H1 (cell line): ENCODE measurements around the gene SLC6A6. TPM values are rescaled to one million over a fixed set of nuclear protein-coding genes. Genes with fewer than 3 reads are reported as not detected.

ENCODE experiments used
- CTCF ChIA-PET: fragments of 300-600 bp; sonication (Branson Sonifier 250); formaldehyde crosslinking; loops from one replicate; lab custom pipeline; 2021; ENCODE audit not compliant: partially characterized antibody; lab: Charles Lee
- POLR2A ChIA-PET: fragments of 300-600 bp; sonication (Branson Sonifier 250); formaldehyde crosslinking; loops from one replicate; lab custom pipeline; 2021; ENCODE audit warnings: inconsistent platforms; ENCODE audit not compliant: partially characterized antibody; lab: Charles Lee
- DNase-seq, 2 experiments: peaks; one replicate each; pipeline versions ENCODE4 v3.0.0 to v3.0.0-alpha.2; 2010 to 2022; ENCODE audit warnings: low spot score in 2 of 2, low read depth in 1 of 2, mixed read lengths in 1 of 2
- FAIRE-seq: peaks from 2 replicates; lab custom pipeline; 2011; peaks lifted over from hg19 to GRCh38; lab: Jason Lieb, UNC
- H2AFZ ChIP-seq: 2 replicates; pipeline ENCODE4 v1.8.1; 2012; ENCODE audit warnings: low read length, inconsistent platforms
- H2AK5ac ChIP-seq: 2 replicates; pipeline ENCODE4 v1.6.1; 2013; ENCODE audit warnings: low read depth, low read length
- H2BK120ac ChIP-seq: replicated peaks from 2 replicates; pipeline ENCODE3; 2013; ENCODE audit warnings: low read depth, low read length, inconsistent platforms
- H2BK12ac ChIP-seq: 2 replicates; pipeline ENCODE4 v1.6.1; 2013; ENCODE audit warnings: low read depth, low read length
- H2BK15ac ChIP-seq: 2 replicates; pipeline ENCODE4 v1.6.1; 2013; ENCODE audit warnings: low read length
- H2BK20ac ChIP-seq: 2 replicates; pipeline ENCODE4 v1.6.1; 2013; ENCODE audit warnings: low read length
- H2BK5ac ChIP-seq: 2 replicates; pipeline ENCODE4 v1.6.1; 2013; ENCODE audit warnings: low read depth, low read length
- H3K14ac ChIP-seq: 2 replicates; pipeline ENCODE4 v1.6.1; 2013; ENCODE audit warnings: inconsistent platforms; ENCODE audit not compliant: insufficient read length
- H3K18ac ChIP-seq: 2 replicates; pipeline ENCODE4 v1.6.1; 2013; ENCODE audit warnings: low read length; ENCODE audit errors: extremely low read depth
- H3K23ac ChIP-seq: 2 replicates; pipeline ENCODE4 v1.6.1; 2013; ENCODE audit warnings: inconsistent platforms; ENCODE audit not compliant: insufficient read length
- H3K23me2 ChIP-seq: 2 replicates; pipeline ENCODE4 v1.6.1; 2013; ENCODE audit warnings: low read depth, low read length
- H3K27ac ChIP-seq: 2 replicates; pipeline ENCODE4 v1.6.1; 2011; ENCODE audit warnings: low read depth, low read length, inconsistent platforms
- H3K27me3 ChIP-seq, 4 experiments: replicated peaks in 1 of 4; 1 replicate in 1 of 4; 2 replicates in 3 of 4; pipeline versions ENCODE4 v1.6.1 to v1.8.1; 2011 to 2013; ENCODE audit warnings: low read length in 3 of 4, mild to moderate bottlenecking in 3 of 4, inconsistent platforms in 2 of 4, mixed read lengths in 2 of 4, moderate library complexity in 1 of 4; ENCODE audit not compliant: control insufficient read depth in 3 of 4, insufficient read depth in 3 of 4; ENCODE audit errors: extremely low read depth in 1 of 4
- H3K36me3 ChIP-seq, 4 experiments: 2 replicates each; pipeline versions ENCODE4 v1.6.1 to v1.8.1; 2011 to 2013; ENCODE audit warnings: mild to moderate bottlenecking in 4 of 4, low read length in 3 of 4, moderate library complexity in 2 of 4, control low read depth in 1 of 4, inconsistent platforms in 1 of 4; ENCODE audit not compliant: insufficient read depth in 4 of 4, control insufficient read depth in 2 of 4
- H3K4ac ChIP-seq: replicated peaks from 2 replicates; pipeline ENCODE3; 2013; ENCODE audit warnings: low read length, low read depth, mixed read lengths, inconsistent platforms; ENCODE audit not compliant: insufficient read length
- H3K4me1 ChIP-seq, 4 experiments: replicated peaks in 1 of 4; 1 replicate in 1 of 4; 2 replicates in 3 of 4; pipeline versions ENCODE4 v1.6.1 to v1.8.1; 2011 to 2013; ENCODE audit warnings: low read length in 3 of 4, inconsistent platforms in 2 of 4, mixed read lengths in 1 of 4; ENCODE audit not compliant: insufficient read depth in 4 of 4, control insufficient read depth in 3 of 4
- H3K4me2 ChIP-seq, 2 experiments: 2 replicates each; pipeline versions ENCODE4 v1.6.1 to v1.8.1; 2011 to 2013; ENCODE audit warnings: low read depth in 2 of 2, low read length in 2 of 2, control low read depth in 1 of 2, inconsistent platforms in 1 of 2, mild to moderate bottlenecking in 1 of 2; ENCODE audit not compliant: insufficient read depth in 1 of 2
- H3K4me3 ChIP-seq, 4 experiments: fragments of 200-600, 300-600 bp in 1 of 4; sonication (generic), shearing (Covaris generic), sonication (Bioruptor Twin) in 1 of 4; 2 replicates each; pipeline versions ENCODE4 v1.5.1 to v1.8.1; 2011 to 2016; ENCODE audit warnings: low read length in 4 of 4, low read depth in 3 of 4, control low read depth in 2 of 4, inconsistent platforms in 2 of 4, mild to moderate bottlenecking in 2 of 4, mixed read lengths in 1 of 4, moderate library complexity in 1 of 4; ENCODE audit not compliant: insufficient read depth in 2 of 4; ENCODE audit errors: extremely low read depth in 1 of 4
- H3K56ac ChIP-seq: replicated peaks from 2 replicates; pipeline ENCODE3; 2013; ENCODE audit warnings: low read depth, mild to moderate bottlenecking, mixed read lengths, low read length, inconsistent platforms; ENCODE audit not compliant: insufficient read length
- H3K79me1 ChIP-seq: 2 replicates; pipeline ENCODE4 v1.6.1; 2013; ENCODE audit warnings: low read depth, low read length, control low read depth
- H3K79me2 ChIP-seq, 2 experiments: 2 replicates each; pipeline versions ENCODE4 v1.6.1 to v1.8.1; 2012 to 2013; ENCODE audit warnings: low read length in 2 of 2, mild to moderate bottlenecking in 2 of 2, inconsistent platforms in 1 of 2; ENCODE audit not compliant: insufficient read depth in 2 of 2, control insufficient read depth in 1 of 2
- H3K9ac ChIP-seq, 4 experiments: replicated peaks in 1 of 4; 1 replicate in 1 of 4; 2 replicates in 3 of 4; pipeline versions ENCODE4 v1.6.1 to v1.8.1; 2011 to 2013; ENCODE audit warnings: low read depth in 3 of 4, low read length in 3 of 4, control low read depth in 2 of 4, mild to moderate bottlenecking in 2 of 4, moderate library complexity in 2 of 4, inconsistent platforms in 1 of 4; ENCODE audit errors: extremely low read depth in 1 of 4
- H3K9me3 ChIP-seq, 2 experiments: 2 replicates each; pipeline versions ENCODE4 v1.6.1 to v1.8.1; 2012 to 2013; ENCODE audit warnings: mild to moderate bottlenecking in 2 of 2, moderate library complexity in 2 of 2, control low read depth in 1 of 2, inconsistent platforms in 1 of 2, low read depth in 1 of 2, low read length in 1 of 2, mixed read lengths in 1 of 2; ENCODE audit not compliant: insufficient read depth in 2 of 2
- H4K20me1 ChIP-seq, 2 experiments: replicated peaks in 1 of 2; 2 replicates each; pipeline versions ENCODE3 to v1.8.1; 2011 to 2013; ENCODE audit warnings: inconsistent platforms in 2 of 2, low read length in 2 of 2, mild to moderate bottlenecking in 1 of 2; ENCODE audit not compliant: insufficient read depth in 2 of 2, control insufficient read depth in 1 of 2
- H4K5ac ChIP-seq: 2 replicates; pipeline ENCODE4 v1.6.1; 2013; ENCODE audit warnings: low read length, low read depth, mixed read lengths, inconsistent platforms; ENCODE audit not compliant: insufficient read length
- H4K8ac ChIP-seq: 2 replicates; pipeline ENCODE4 v1.8.0; 2013; ENCODE audit warnings: mild to moderate bottlenecking, moderate library complexity, low read length, inconsistent platforms; ENCODE audit not compliant: insufficient read depth; ENCODE audit errors: extremely low read depth
- H4K91ac ChIP-seq: replicated peaks from 2 replicates; pipeline ENCODE3; 2013; ENCODE audit warnings: low read length, mixed read lengths, inconsistent platforms; ENCODE audit not compliant: insufficient read length
- GABPA ChIP-seq: IDR thresholded peaks from 2 replicates; pipeline ENCODE4 v1.6.1; 2011; ENCODE audit warnings: mild to moderate bottlenecking, low read length, moderate library complexity, borderline replicate concordance; ENCODE audit not compliant: insufficient read depth
- GTF2F1 ChIP-seq: IDR thresholded peaks from 2 replicates; pipeline ENCODE4 v1.6.1; 2012; ENCODE audit warnings: low read depth, low read length, improper control_type of control experiment, borderline replicate concordance
- MAFK ChIP-seq: IDR thresholded peaks from 2 replicates; pipeline ENCODE4 v1.6.1; 2012; ENCODE audit warnings: low read depth, mild to moderate bottlenecking, improper control_type of control experiment, low read length
- NANOG ChIP-seq: IDR thresholded peaks from 2 replicates; pipeline ENCODE4 v1.6.1; 2011; ENCODE audit warnings: low read length, low read depth, mild to moderate bottlenecking, inconsistent platforms; ENCODE audit not compliant: insufficient read depth, poor library complexity, severe bottlenecking
- RBBP5 ChIP-seq: IDR thresholded peaks from 2 replicates; pipeline ENCODE4 v1.7.1; 2012; ENCODE audit warnings: low read depth, mild to moderate bottlenecking, inconsistent platforms, low read length, moderate library complexity, borderline replicate concordance
- RFX5 ChIP-seq: IDR thresholded peaks from 2 replicates; pipeline ENCODE4 v1.6.1; 2011; ENCODE audit warnings: low read depth, low read length, improper control_type of control experiment, borderline replicate concordance
- RNF2 ChIP-seq: fragments of 200-900, 300-1000 bp; sonication (generic); IDR thresholded peaks from 2 replicates; pipeline ENCODE4 v1.7.1; 2016; ENCODE audit warnings: borderline replicate concordance, low read depth, mild to moderate bottlenecking, antibody characterized with exemption, low read length; ENCODE audit not compliant: poor library complexity, severe bottlenecking; ENCODE audit errors: missing control alignments
- SIN3A ChIP-seq, 2 experiments: IDR thresholded peaks in 1 of 2; conservative IDR thresholded peaks in 1 of 2; 2 replicates each; pipeline ENCODE4 v1.6.1; 2011 to 2012; ENCODE audit warnings: low read length in 2 of 2, improper control_type of control experiment in 1 of 2, low read depth in 1 of 2, mild to moderate bottlenecking in 1 of 2
- TBP ChIP-seq: IDR thresholded peaks from 2 replicates; pipeline ENCODE4 v1.6.1; 2011; ENCODE audit warnings: low read depth, low read length, improper control_type of control experiment
- YY1 ChIP-seq: IDR thresholded peaks from 2 replicates; pipeline ENCODE4 v1.6.1; 2011; ENCODE audit warnings: low read depth, mild to moderate bottlenecking, low read length
- WGBS, 2 experiments: shearing (Covaris generic) in 1 of 2; methylation state at CpG; one replicate each; pipeline versions ENCODE4 v1.1.6 to v1.1.7; 2013 to 2015; ENCODE audit warnings: low lambda C conversion rate in 2 of 2, mixed read lengths in 2 of 2, inconsistent platforms in 1 of 2, low coverage in 1 of 2, missing lambda C conversion rate in 1 of 2; ENCODE audit not compliant: insufficient replicate concordance in 2 of 2, insufficient coverage in 1 of 2, insufficient read length in 1 of 2; ENCODE audit errors: extremely low coverage in 1 of 2, missing lambda C conversion rate in 1 of 2; 5-methylcytosine and 5-hydroxymethylcytosine counted together
- polyA plus RNA-seq, 7 experiments: library from polyadenylated mRNA; depleted of rRNA in 3 of 7; stranded (reverse) in 5 of 7; unstranded in 2 of 7; fragments of >200 nt in 5 of 7; fragments of 200-250 nt in 2 of 7; gene quantifications; 1 replicate in 5 of 7; 2 replicates in 1 of 7; 4 replicates in 1 of 7; pipeline versions ENCODE4 v1.2.1 to v1.2.3, GENCODE V29; 2011 to 2013; ENCODE audit warnings: missing spikeins in 2 of 7, mixed read lengths in 2 of 7
- total RNA-seq: library from RNA; stranded (reverse); fragmentation: NEBNext Ultra II Directional; extraction: Animal tissue kit (Norgen Biotek cat#: 25700); gene quantifications from 2 replicates; pipeline ENCODE4 v1.2.1, GENCODE V29; 2021

The SLC6A6 gene
- total and polyA plus RNA-seq, 2 of the 8 experiments (the other 6 are each of a cell fraction or from before 2014, with no cell fraction given), result 66.2 to 144 TPM

DNA sequence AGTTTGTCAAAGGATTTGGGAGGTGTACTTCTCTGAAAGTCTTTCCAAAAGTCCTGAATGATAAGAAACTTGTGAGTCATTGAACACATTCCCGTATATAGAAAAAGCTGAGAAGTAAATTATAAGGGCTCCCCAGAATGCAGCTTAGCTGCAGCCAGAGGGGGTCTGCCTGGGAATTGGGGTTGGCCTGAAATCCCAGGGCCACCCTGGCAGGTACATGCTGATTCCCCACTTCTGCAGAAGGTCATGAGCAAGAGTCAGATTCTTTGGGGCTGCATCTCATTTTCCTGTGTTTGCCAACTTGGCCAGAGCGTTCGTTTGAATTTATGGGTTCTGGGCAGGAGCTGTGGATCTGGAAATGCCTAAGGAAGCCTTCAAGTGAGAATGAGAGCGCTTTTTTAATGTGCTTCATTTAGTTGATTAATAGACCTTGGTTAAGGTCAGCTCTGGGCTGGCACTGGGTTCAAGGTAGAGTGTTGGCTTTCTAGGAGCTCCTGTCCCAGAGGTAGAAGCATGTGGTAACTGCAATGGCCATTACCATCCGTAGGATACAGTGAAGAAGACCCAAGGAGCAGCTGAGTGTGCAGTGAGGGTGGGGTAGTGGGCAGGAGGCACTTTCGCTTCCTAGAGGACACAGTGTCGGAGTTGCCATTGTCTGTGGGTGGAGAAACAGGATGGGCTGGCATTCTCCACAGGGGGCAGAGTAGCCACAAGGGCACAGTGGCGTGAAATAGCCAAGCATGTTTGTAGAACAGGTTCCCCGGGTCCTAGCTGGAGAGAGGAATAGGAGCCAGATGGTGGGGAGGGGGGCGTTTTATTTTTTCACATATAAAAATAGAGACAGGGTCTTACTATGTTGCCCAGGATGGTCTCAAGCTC lies 3.2 kb downstream of the SLC6A6 start:
- H2BK12ac ChIP-seq, result no peak overlapping the region
- 88% methylated on average over 10 of the region's 10 CpGs; no CpG with 5 or more reads in 1 of the 2 experiments for WGBS, 2 experiments
- H3K18ac ChIP-seq, result no peak overlapping the region; the same call in 1 of the 2 replicates
- ChIA-PET POLR2A (interaction anchor here (0.7 to 6.5 kb wide), 18 partner anchors 10 to 227 kb away, joined by 3 to 41 read pairs (median 4); partner anchors contain the start of genes LSM3 and XPC), CTCF (interaction anchor here (0.7 to 3.8 kb wide), 13 partner anchors 10 to 202 kb away, joined by 3 to 16 read pairs (median 4); no protein-coding TSS in a partner anchor)
- H3K4me3 ChIP-seq, result 0 out of 8 replicates have a peak overlapping the region, but pooled peaks of 1 of the 4 experiments have one; percentile 82
- no peak overlapping the region for H2BK20ac ChIP-seq
- H3K27me3 ChIP-seq, result no peaks in the 10 kb centered on the region
- H3K79me2 ChIP-seq, result peaks cover 47 to 75% of the 10 kb centered on the region in 2 experiments
- no peak overlapping the region for H3K14ac ChIP-seq
- peaks cover 31% of the 10 kb centered on the region for H3K79me1 ChIP-seq
- H4K91ac ChIP-seq, result peak overlapping the region; percentile 41
- H3K4ac ChIP-seq, result no peak overlapping the region
- H2BK5ac ChIP-seq, result no peak overlapping the region; the same call in none of the 2 replicates
- no peak overlapping the region for H2AFZ ChIP-seq
- FAIRE-seq (no peak), DNase-seq (no peak)
- H3K4me1 ChIP-seq, result peaks cover 5 to 28% (median 18%) of the 10 kb centered on the region in 4 experiments
- H3K9me3 ChIP-seq, result no peaks in the 10 kb centered on the region
- peaks cover 12 to 36% of the 10 kb centered on the region in 2 experiments for H4K20me1 ChIP-seq
- no peak overlapping the region for H4K5ac ChIP-seq
- H3K56ac ChIP-seq, result no peak overlapping the region
- 0 out of 2 replicates have a peak overlapping the region, but pooled peaks have one; percentile 16 for H2AK5ac ChIP-seq
- peaks cover 13% of the 10 kb centered on the region for H3K23me2 ChIP-seq
- H3K27ac ChIP-seq, result no peak overlapping the region
- no peak overlapping the region for H4K8ac ChIP-seq
- peak overlapping the region; percentile 100; a peak in 2 of 4 replicates for H3K4me2 ChIP-seq
- 0 out of 8 replicates have a peak, but pooled peaks cover 0 to 5% (median 2%) of the 10 kb centered on the region in 4 experiments for H3K36me3 ChIP-seq
- H3K23ac ChIP-seq, result no peak overlapping the region
- H2BK120ac ChIP-seq, result no peak overlapping the region
- no peak overlapping the region for H3K9ac ChIP-seq
- no peak overlapping the region for H2BK15ac ChIP-seq
- no peak for TF ChIP-seq SIN3A (conservative IDR thresholded peaks at IDR 0.05 in 1 of 2, IDR thresholded peaks at IDR 0.05 in 1 of 2; ENCODE audit: low read depth in 1 of 2, low read length in 2 of 2)
- TF ChIP-seq RFX5, result no peak
- no peak for TF ChIP-seq MAFK
- no peak for TF ChIP-seq GABPA
- no peak for TF ChIP-seq TBP
- no peak for TF ChIP-seq RBBP5
- TF ChIP-seq NANOG, result no peak
- no peak for TF ChIP-seq RNF2
- TF ChIP-seq YY1, result no peak
- TF ChIP-seq GTF2F1, result no peak
